Tibial nerve (tissue), 4 donors: ENCODE results near the gene GTSE1.

Experiments used
- EP300 ChIP-seq, 2 donors: sonication (generic); formaldehyde crosslinking; IDR thresholded peaks; one replicate each; pipeline ENCODE4 v1.6.1; 2017; ENCODE audit warnings: antibody characterized with exemption in 2 of 2, mild to moderate bottlenecking in 1 of 2
- POLR2A ChIP-seq, 2 donors: fragments of 450-650 bp; IDR thresholded peaks; one replicate each; pipeline ENCODE4 v1.6.1; 2017; ENCODE audit warnings: antibody characterized with exemption in 2 of 2, mild to moderate bottlenecking in 2 of 2, moderate library complexity in 2 of 2
- TF ChIP-seq, protein P1 (sequence below), 5 experiments: fragments of 200-600 bp in 3 of 5; fragments of 450-650 bp in 2 of 5; sonication (generic) in 3 of 5; IDR thresholded peaks; one replicate each; pipeline ENCODE4 v1.5.1; 2016 to 2019; ENCODE audit warnings: antibody characterized with exemption in 5 of 5, mild to moderate bottlenecking in 3 of 5, moderate library complexity in 2 of 5

GRCh38 chr22:46363611-46364321, 67.1 kb downstream of the GTSE1 start:
- TF ChIP-seq, protein P1, sequence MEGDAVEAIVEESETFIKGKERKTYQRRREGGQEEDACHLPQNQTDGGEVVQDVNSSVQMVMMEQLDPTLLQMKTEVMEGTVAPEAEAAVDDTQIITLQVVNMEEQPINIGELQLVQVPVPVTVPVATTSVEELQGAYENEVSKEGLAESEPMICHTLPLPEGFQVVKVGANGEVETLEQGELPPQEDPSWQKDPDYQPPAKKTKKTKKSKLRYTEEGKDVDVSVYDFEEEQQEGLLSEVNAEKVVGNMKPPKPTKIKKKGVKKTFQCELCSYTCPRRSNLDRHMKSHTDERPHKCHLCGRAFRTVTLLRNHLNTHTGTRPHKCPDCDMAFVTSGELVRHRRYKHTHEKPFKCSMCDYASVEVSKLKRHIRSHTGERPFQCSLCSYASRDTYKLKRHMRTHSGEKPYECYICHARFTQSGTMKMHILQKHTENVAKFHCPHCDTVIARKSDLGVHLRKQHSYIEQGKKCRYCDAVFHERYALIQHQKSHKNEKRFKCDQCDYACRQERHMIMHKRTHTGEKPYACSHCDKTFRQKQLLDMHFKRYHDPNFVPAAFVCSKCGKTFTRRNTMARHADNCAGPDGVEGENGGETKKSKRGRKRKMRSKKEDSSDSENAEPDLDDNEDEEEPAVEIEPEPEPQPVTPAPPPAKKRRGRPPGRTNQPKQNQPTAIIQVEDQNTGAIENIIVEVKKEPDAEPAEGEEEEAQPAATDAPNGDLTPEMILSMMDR (IDR thresholded peaks at IDR 0.05), result no peak
- TF ChIP-seq EP300 (IDR thresholded peaks at IDR 0.05) (no peak), POLR2A (IDR thresholded peaks at IDR 0.05) (no peak)
